ENCODE results near the gene C14orf39.
"Not testable (repeated sequence)": the region's sequence is repeated elsewhere in the genome, so short reads cannot be mapped to it uniquely, and the experiment has no call there.

The C14orf39 gene

GRCh38 chr14:60505448-60505847 lies 19.6 kb upstream of the C14orf39 start:
- in situ Hi-C loops (cut with HindIII; ENCODE audit: low pct_ligation_motif_present, low pct_unique_long_range_greater_than_20kb, low sequenced_read_pairs): no loop called here
- no peak for DNase-seq

- in situ Hi-C loops (cut with HindIII; ENCODE audit: low pct_ligation_motif_present, low pct_unique_long_range_greater_than_20kb, low sequenced_read_pairs): no loop called here
- DNase-seq: no peak
Measured at GRCh38 chr14:60502541-60502940, 16.7 kb upstream of the C14orf39 start.

GRCh38 chr14:60495946-60496345 lies 10.1 kb upstream of the C14orf39 start:
- in situ Hi-C loops (cut with HindIII; ENCODE audit: low pct_ligation_motif_present, low pct_unique_long_range_greater_than_20kb, low sequenced_read_pairs): no loop called here
- no peak for DNase-seq

GRCh38 chr14:60490270-60490669 lies 4.4 kb upstream of the C14orf39 start:
- in situ Hi-C loops (cut with HindIII; ENCODE audit: low pct_ligation_motif_present, low pct_unique_long_range_greater_than_20kb, low sequenced_read_pairs): no loop called here

DNA sequence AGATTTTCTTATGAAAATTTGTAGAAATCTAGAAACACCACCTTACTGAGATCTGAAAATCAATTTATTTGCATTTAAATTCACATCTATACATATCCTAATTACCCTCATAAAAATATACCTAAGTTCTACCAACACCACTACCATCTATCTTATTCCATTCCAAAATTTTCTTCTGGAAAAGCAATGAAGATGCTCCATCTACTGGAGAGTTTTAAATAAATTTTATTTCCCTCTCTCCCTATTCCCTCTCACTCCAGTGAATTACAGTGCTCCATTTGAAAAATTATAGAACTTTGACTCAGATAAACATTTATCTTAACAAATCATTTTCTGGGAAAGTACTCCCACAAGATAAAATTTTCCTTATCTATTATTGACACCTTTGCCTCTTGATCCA lies 2.3 kb upstream of the C14orf39 start:
- DNase-seq: no peak
- in situ Hi-C loops (cut with HindIII; ENCODE audit: low pct_ligation_motif_present, low pct_unique_long_range_greater_than_20kb, low sequenced_read_pairs): no loop called here

More at GRCh38 chr14:60490270-60490669, 4.4 kb upstream of the C14orf39 start:
- DNase-seq: no peak

DNA sequence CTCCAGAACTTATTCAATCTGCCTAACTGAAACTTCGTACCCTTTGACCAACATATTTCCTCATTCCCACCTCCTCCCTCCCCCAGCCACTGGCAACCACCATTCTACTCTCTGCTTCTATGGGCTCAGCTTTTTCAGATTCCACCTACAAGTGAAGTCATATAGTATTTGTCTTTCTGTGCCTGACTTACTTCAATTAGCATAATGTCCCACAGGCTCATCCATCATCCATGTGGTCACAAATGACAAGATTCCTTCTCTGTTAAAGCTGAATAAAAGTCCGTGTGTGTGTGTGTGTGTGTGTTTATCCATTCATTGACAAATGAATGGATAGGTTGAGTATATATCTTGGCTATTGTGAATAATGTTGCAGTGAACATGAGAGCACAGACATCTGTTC lies 1.3 kb upstream of the C14orf39 start:
- DNase-seq: no peak
- in situ Hi-C loops (cut with HindIII; ENCODE audit: low pct_ligation_motif_present, low pct_unique_long_range_greater_than_20kb, low sequenced_read_pairs): no loop called here

GRCh38 chr14:60485057-60485597 lies 736 bp downstream of the C14orf39 start:
- DNase-seq: no peak
- in situ Hi-C loops (cut with HindIII; ENCODE audit: low pct_ligation_motif_present, low pct_unique_long_range_greater_than_20kb, low sequenced_read_pairs): no loop called here

- in situ Hi-C loops (cut with HindIII; ENCODE audit: low pct_ligation_motif_present, low pct_unique_long_range_greater_than_20kb, low sequenced_read_pairs): no loop called here
Measured at GRCh38 chr14:60482743-60483142, 3.1 kb downstream of the C14orf39 start.

DNA sequence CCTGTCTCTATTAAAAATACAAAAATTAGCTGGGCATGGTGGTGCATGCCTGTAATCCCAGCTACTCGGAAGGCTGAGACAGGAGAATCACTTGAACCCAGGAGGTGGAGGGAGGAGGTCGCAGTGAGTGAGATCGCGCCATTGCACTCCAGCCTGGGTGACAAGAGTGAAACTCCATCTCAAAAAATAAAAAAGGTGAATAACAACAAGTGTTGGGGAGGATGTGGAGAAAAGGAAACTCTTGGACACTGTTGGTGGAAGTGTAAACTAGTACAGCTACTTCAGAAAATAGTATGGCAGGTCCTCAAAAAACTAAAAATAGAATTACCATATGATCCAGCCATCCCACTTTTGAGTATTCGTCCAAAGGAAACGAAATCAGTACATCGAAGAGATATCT lies 5.6 kb downstream of the C14orf39 start:
- in situ Hi-C loops (cut with HindIII; ENCODE audit: low pct_ligation_motif_present, low pct_unique_long_range_greater_than_20kb, low sequenced_read_pairs); DNase-seq: not testable (repeated sequence)

More at GRCh38 chr14:60482743-60483142, 3.1 kb downstream of the C14orf39 start:
- no peak for DNase-seq

DNA sequence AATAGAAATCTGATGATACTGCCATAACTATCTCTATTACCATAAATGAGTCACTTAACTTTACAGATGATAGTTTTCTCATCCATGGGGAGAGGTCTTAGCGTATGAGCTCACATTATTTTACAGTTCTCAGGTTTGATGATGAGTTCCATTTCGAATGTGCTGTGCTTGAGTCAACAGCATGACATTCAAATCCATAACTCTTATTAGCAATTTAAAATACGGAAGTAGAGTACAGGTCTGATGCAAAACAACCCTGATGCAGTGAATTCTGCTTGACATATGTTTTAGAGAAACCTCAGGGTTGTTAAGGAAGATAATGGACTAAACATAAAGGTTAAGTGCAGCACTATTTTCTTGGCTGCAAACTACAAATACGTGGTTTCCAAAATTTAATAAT lies 30.0 kb downstream of the C14orf39 start:
- in situ Hi-C loops (cut with HindIII; ENCODE audit: low pct_ligation_motif_present, low pct_unique_long_range_greater_than_20kb, low sequenced_read_pairs): no loop called here
- no peak for DNase-seq

DNA sequence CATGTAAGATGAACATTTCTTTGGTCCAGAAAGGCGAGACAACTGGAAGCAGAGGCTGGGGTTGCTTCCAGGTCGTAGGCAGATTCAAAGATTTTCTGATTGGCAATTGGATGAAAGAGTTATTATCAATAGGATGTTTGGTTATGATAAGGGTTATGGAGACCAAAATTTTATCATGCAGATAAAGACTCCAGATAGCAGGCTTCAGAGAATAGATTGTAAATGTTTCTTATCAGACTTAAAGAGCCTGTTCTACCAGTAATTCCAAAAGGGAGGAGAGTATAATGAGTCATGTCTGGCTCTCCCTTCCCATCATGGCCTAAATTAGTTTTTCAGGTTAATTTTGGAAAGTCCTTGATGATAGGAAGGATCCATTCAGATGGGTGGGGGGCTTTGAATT lies 55.6 kb downstream of the C14orf39 start:
- no peak for DNase-seq
- in situ Hi-C loops (cut with HindIII; ENCODE audit: low pct_ligation_motif_present, low pct_unique_long_range_greater_than_20kb, low sequenced_read_pairs): no loop called here

- DNase-seq: no peak
- in situ Hi-C loops (cut with HindIII; ENCODE audit: low pct_ligation_motif_present, low pct_unique_long_range_greater_than_20kb, low sequenced_read_pairs): no loop called here
Measured at GRCh38 chr14:60420050-60420449, 65.8 kb downstream of the C14orf39 start.

GRCh38 chr14:60397550-60397949 lies 88.3 kb downstream of the C14orf39 start:
- DNase-seq; in situ Hi-C loops (cut with HindIII; ENCODE audit: low pct_ligation_motif_present, low pct_unique_long_range_greater_than_20kb, low sequenced_read_pairs): not testable (repeated sequence)

DNA sequence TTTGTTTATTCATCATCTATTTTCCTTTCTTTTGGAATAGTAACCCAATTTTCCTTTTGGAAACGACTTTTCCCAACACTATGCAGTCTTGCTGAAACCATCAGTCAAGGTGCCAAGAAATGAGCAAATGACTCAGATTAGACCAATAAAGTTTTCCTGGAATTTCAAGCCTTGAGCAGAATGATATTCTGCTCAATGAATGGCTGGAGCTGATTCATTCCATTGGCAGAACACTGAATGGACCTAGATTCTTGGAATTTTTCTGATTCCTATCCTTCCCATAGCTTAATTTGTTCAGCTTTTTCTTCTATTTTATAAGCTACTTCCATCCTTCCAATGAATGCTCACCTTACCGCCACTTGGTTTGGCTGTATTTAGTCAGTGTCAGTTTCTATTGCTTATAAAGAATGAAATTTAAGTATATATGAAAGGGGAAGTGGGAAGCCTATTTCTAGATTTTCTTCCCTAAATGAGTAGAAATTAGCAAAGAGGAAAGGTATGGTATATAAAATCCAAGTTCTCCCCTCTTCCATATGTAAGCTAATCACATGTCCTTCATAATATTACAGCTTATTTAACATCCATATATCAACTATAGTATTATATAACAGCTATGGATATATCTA lies 89.0 kb downstream of the C14orf39 start:
- in situ Hi-C loops (cut with HindIII; ENCODE audit: low pct_ligation_motif_present, low pct_unique_long_range_greater_than_20kb, low sequenced_read_pairs): no loop called here
- DNase-seq: no peak
